Testis (tissue), 2 donors: ENCODE results near the gene MRPL21.

Source experiments
- CTCF ChIP-seq, 3 experiments: fragments of 450-650 bp in 2 of 3; fragments of 200-600 bp in 1 of 3; sonication (generic) in 1 of 3; IDR thresholded peaks; one replicate each; pipeline ENCODE4 v1.5.1; 2016 to 2019; ENCODE audit warnings: antibody characterized with exemption in 3 of 3, mild to moderate bottlenecking in 2 of 3, moderate library complexity in 1 of 3
- POLR2A ChIP-seq: fragments of 450-650 bp; IDR thresholded peaks from one replicate; pipeline ENCODE4 v1.6.1; 2017; ENCODE audit warnings: antibody characterized with exemption, mild to moderate bottlenecking, moderate library complexity

DNA sequence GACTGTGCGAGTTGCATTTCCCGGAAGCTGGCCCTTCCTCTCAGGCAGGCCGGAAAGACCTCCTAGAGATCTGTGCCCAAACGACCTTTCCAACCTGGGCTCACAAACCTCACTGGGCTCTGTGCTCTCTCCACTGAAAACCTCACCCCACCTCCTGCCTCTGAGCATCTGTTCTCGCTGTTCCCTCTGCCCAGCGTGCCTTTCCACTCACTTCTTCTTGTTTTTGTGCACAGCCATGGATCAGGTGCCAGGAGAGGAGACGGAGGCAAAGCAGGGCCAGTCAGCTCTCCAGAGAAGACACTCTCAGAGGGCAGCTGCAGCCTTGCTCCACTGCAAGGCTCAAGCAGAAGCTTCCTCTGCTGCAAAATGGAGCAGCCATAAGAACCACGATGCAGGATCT, 51.0 kb downstream of the MRPL21 start:
- no peak for TF ChIP-seq CTCF (IDR thresholded peaks at IDR 0.05)
- TF ChIP-seq POLR2A = no peak
